Measurements from ENCODE around the gene FGD6.

- TF ChIP-seq MAZ (IDR thresholded peaks at IDR 0.05; ENCODE audit: borderline replicate concordance, low read depth, low read length) (no peak), CTCF (conservative IDR thresholded peaks at IDR 0.05; ENCODE audit: low read depth, low read length) (no peak), SMC3 (IDR thresholded peaks at IDR 0.05; ENCODE audit: low read depth, low read length) (no peak), POLR2A (IDR thresholded peaks at IDR 0.05; ENCODE audit: low read depth, low read length) (no peak), BHLHE40 (IDR thresholded peaks at IDR 0.05; ENCODE audit: low read depth, low read length) (no peak), USF2 (IDR thresholded peaks at IDR 0.05; ENCODE audit: low read depth, low read length) (no peak), CEBPB (IDR thresholded peaks at IDR 0.05; ENCODE audit: low read depth, low read length) (no peak), RAD21 (IDR thresholded peaks at IDR 0.05; ENCODE audit: low read length) (no peak), FOS (IDR thresholded peaks at IDR 0.05; ENCODE audit: low read depth, low read length) (no peak), CHD1 (IDR thresholded peaks at IDR 0.05; ENCODE audit: low read depth, low read length) (no peak), MAFK (IDR thresholded peaks at IDR 0.05; ENCODE audit: low read depth, low read length) (no peak), RCOR1 (IDR thresholded peaks at IDR 0.05; ENCODE audit: insufficient replicate concordance, low read length) (no peak), RFX5 (IDR thresholded peaks at IDR 0.05; ENCODE audit: low read depth, low read length) (no peak), ELK1 (IDR thresholded peaks at IDR 0.05; ENCODE audit: borderline replicate concordance, low read depth, low read length) (no peak)
Observed at GRCh38 chr12:95060951-95061350, 156.3 kb downstream of the FGD6 start.

Data from IMR-90 (cell line).